GM12878 (cell line): ENCODE results near the gene RFX1. TPM values are rescaled to one million over a fixed set of nuclear protein-coding genes. Genes with fewer than 3 reads are reported as not detected.

Experiments used
- ATAC-seq: fragments of 200-7000 bp; cut with Tn5 transposase; 3 replicates; pipeline ENCODE4 v1.9.1; 2020; ENCODE audit warnings: mild to moderate bottlenecking, moderate library complexity
- BruUV-seq: library from RNA; stranded (reverse); fragments of 400-500 nt; replicated peaks from 2 replicates; lab custom pipeline; 2021; lab: Mats Ljungman, UMichigan
- CTCF ChIA-PET: fragments of 300-600 bp; sonication (Branson Sonifier 250); formaldehyde crosslinking; extraction: SDS; loops from one replicate; lab custom pipeline; 2021; ENCODE audit warnings: inconsistent platforms; lab: Yijun Ruan, JAX
- POLR2A ChIA-PET: fragments of 350-600 bp; formaldehyde crosslinking; extraction: SDS; loops from one replicate; lab custom pipeline; 2021; ENCODE audit warnings: inconsistent platforms; lab: Charles Lee
- RAD21 ChIA-PET: fragments of 300-600 bp; sonication (Branson Sonifier 250); formaldehyde crosslinking; loops from one replicate; lab custom pipeline; 2023; ENCODE audit warnings: antibody characterized with exemption; ENCODE audit not compliant: unreplicated experiment; lab: Charles Lee
- SMC1A ChIA-PET: fragments of 300-600 bp; sonication (Branson Sonifier 250); formaldehyde crosslinking; loops from one replicate; lab custom pipeline; 2023; ENCODE audit not compliant: unreplicated experiment, uncharacterized antibody; lab: Charles Lee
- DNase-seq: peaks from one replicate; pipeline ENCODE4 v3.0.0-alpha.2; 2011; ENCODE audit warnings: low read depth, low spot score
- FAIRE-seq: peaks from 3 replicates; lab custom pipeline; 2011; peaks lifted over from hg19 to GRCh38; lab: Jason Lieb, UNC
- H2AFZ ChIP-seq: 2 replicates; pipeline ENCODE4 v1.6.0; 2011; ENCODE audit warnings: low read depth, low read length, control low read depth; ENCODE audit not compliant: control insufficient read depth
- H3K27ac ChIP-seq: 2 replicates; pipeline ENCODE4 v1.5.1; 2011; ENCODE audit warnings: control low read depth; ENCODE audit not compliant: control insufficient read depth, insufficient read depth
- H3K27me3 ChIP-seq, 2 experiments: replicated peaks in 1 of 2; 2 replicates each; pipeline versions ENCODE4 v1.6.0 to v1.6.1; 2011; ENCODE audit warnings: low read length in 1 of 2; ENCODE audit not compliant: control insufficient read depth in 2 of 2, insufficient read depth in 2 of 2
- H3K36me3 ChIP-seq, 2 experiments: 2 replicates each; pipeline ENCODE4 v1.5.1; 2011; ENCODE audit warnings: low read length in 1 of 2; ENCODE audit not compliant: control insufficient read depth in 2 of 2, insufficient read depth in 2 of 2
- H3K4me1 ChIP-seq: 2 replicates; pipeline ENCODE4 v1.6.1; 2011; ENCODE audit warnings: mild to moderate bottlenecking, low read length, moderate library complexity, mixed read lengths; ENCODE audit not compliant: control insufficient read depth, insufficient read depth
- H3K4me2 ChIP-seq: 2 replicates; pipeline ENCODE4 v1.6.0; 2011; ENCODE audit warnings: control low read depth; ENCODE audit not compliant: control insufficient read depth, insufficient read depth
- H3K4me3 ChIP-seq: fragments of 200-600 bp; sonication (generic); 2 replicates; pipeline ENCODE4 v1.5.1; 2016
- H3K79me2 ChIP-seq: 2 replicates; pipeline ENCODE4 v1.6.0; 2011; ENCODE audit warnings: low read length; ENCODE audit not compliant: control insufficient read depth, insufficient read depth
- H3K9ac ChIP-seq: 2 replicates; pipeline ENCODE4 v1.8.0; 2011; ENCODE audit warnings: low read length, control low read depth, mixed read lengths; ENCODE audit not compliant: control insufficient read depth, insufficient read depth
- H3K9me3 ChIP-seq: replicated peaks from 3 replicates; pipeline ENCODE4 v1.5.1; 2011; ENCODE audit warnings: mild to moderate bottlenecking, low read length; ENCODE audit not compliant: control insufficient read depth, insufficient read depth
- H4K20me1 ChIP-seq: 2 replicates; pipeline ENCODE4 v1.6.0; 2011; ENCODE audit not compliant: control insufficient read depth, insufficient read depth
- MXI1 ChIP-seq: fragments of 150-350 bp; IDR thresholded peaks from 2 replicates; pipeline ENCODE4 v1.6.1; 2011; ENCODE audit warnings: low read depth, mild to moderate bottlenecking, inconsistent platforms, low read length, improper control_type of control experiment
- POLR2A ChIP-seq: IDR thresholded peaks from 2 replicates; pipeline ENCODE4 v1.6.1; 2011; ENCODE audit warnings: low read depth, mild to moderate bottlenecking, low read length
- RBBP5 ChIP-seq: fragments of 200-600 bp; sonication (generic); conservative IDR thresholded peaks from 2 replicates; pipeline ENCODE4 v1.6.1; 2016
- WGBS: methylation state at CpG from one replicate; pipeline ENCODE4 v1.1.6; 2016; ENCODE audit warnings: low lambda C conversion rate; ENCODE audit not compliant: insufficient replicate concordance, insufficient coverage; ENCODE audit errors: missing lambda C conversion rate; 5-methylcytosine and 5-hydroxymethylcytosine counted together
- in situ Hi-C: fragments of 300-500 bp; cut with MboI; formaldehyde crosslinking; loops from 9 replicates; pipeline ENCODE4 v1.14.3; 2018; ENCODE audit warnings: mixed read lengths
- intact Hi-C: fragments of 100-400 bp; cut with micrococcal nuclease; formaldehyde crosslinking; loops from one replicate; pipeline ENCODE4 v1.14.2; 2022; ENCODE audit not compliant: unreplicated experiment
- polyA plus RNA-seq, 11 experiments: library from polyadenylated mRNA; depleted of rRNA in 4 of 11; unstranded in 6 of 11; stranded (reverse) in 5 of 11; fragments of >200 nt; fragmentation: Nextera tagmentation in 4 of 11; fragmentation: Illumina TruSeq in 1 of 11; extraction: Ambion mirVana in 4 of 11; extraction: Trizol in 1 of 11; gene quantifications; 1 replicate in 1 of 11; 2 replicates in 10 of 11; pipeline versions ENCODE4 v1.2.1 to v1.2.3, GENCODE V29; 2011 to 2016; ENCODE audit warnings: inconsistent platforms in 2 of 11, missing spikeins in 2 of 11, low read depth in 1 of 11
- total RNA-seq, 4 experiments: library from RNA; depleted of rRNA in 3 of 4; stranded (reverse); fragments of >200 nt in 3 of 4; fragmentation: Illumina TruSeq in 1 of 4; extraction: Trizol in 1 of 4; gene quantifications; 2 replicates each; pipeline versions ENCODE4 v1.2.1 to v1.2.3, GENCODE V29; 2013 to 2021
- TF ChIP-seq, protein P1 (sequence below): fragments of 450-650 bp; conservative IDR thresholded peaks from 2 replicates; pipeline ENCODE4 v1.6.1; 2017; ENCODE audit warnings: mild to moderate bottlenecking, moderate library complexity

RFX1 gene
- total and polyA plus RNA-seq, 10 of the 15 experiments (the other 5 are each of a cell fraction or from before 2014, with no cell fraction given) = 0.05 to 11.0 (median 1.5) TPM

GRCh38 chr19:13957051-13957450 lies 49.1 kb downstream of the RFX1 start (continued):
- TF ChIP-seq, protein P1, sequence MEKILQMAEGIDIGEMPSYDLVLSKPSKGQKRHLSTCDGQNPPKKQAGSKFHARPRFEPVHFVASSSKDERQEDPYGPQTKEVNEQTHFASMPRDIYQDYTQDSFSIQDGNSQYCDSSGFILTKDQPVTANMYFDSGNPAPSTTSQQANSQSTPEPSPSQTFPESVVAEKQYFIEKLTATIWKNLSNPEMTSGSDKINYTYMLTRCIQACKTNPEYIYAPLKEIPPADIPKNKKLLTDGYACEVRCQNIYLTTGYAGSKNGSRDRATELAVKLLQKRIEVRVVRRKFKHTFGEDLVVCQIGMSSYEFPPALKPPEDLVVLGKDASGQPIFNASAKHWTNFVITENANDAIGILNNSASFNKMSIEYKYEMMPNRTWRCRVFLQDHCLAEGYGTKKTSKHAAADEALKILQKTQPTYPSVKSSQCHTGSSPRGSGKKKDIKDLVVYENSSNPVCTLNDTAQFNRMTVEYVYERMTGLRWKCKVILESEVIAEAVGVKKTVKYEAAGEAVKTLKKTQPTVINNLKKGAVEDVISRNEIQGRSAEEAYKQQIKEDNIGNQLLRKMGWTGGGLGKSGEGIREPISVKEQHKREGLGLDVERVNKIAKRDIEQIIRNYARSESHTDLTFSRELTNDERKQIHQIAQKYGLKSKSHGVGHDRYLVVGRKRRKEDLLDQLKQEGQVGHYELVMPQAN = no peak

- FAIRE-seq (no peak), ATAC-seq (no peak), DNase-seq (no peak)
- ChIA-PET SMC1A (interaction anchor here (1.3 kb wide), 1 partner anchor 102 kb away, joined by 3 read pairs; no protein-coding TSS in a partner anchor), CTCF (interaction anchor here (0.6 kb wide), 1 partner anchor 8 kb away, joined by 3 read pairs; no protein-coding TSS in a partner anchor), POLR2A (interaction anchor here (1.1 to 1.6 kb wide), 2 partner anchors 75 to 103 kb away, joined by 3 read pairs; partner anchors contain the start of gene IL27RA), RAD21 (no interaction called here)
- in situ Hi-C loops (no loop called here), intact Hi-C loops (no loop called here)
- no peak overlapping the region for H3K4me3 ChIP-seq
- no peak overlapping the region for H2AFZ ChIP-seq
- no peaks in the 10 kb centered on the region for H3K27me3 ChIP-seq
- H3K9ac ChIP-seq = no peak overlapping the region
- no peaks in the 10 kb centered on the region for H3K9me3 ChIP-seq
- peaks cover 15% of the 10 kb centered on the region for H3K79me2 ChIP-seq
- 94% methylated on average over 16 of the region's 16 CpGs for WGBS
- peaks cover 0 to 25% of the 10 kb centered on the region in 2 experiments; a peak in 3 of 4 replicates for H3K36me3 ChIP-seq
- no TSS peak for BruUV-seq
- no peak for TF ChIP-seq RBBP5
- peak; percentile 30; the same call in 1 of the 2 replicates for TF ChIP-seq POLR2A
- TF ChIP-seq MXI1 = no peak
- no peak overlapping the region for H3K27ac ChIP-seq
- no peak overlapping the region for H3K4me2 ChIP-seq
- peaks cover 11% of the 10 kb centered on the region for H3K4me1 ChIP-seq
- no peaks in the 10 kb centered on the region for H4K20me1 ChIP-seq
Measured at GRCh38 chr19:13956365-13956744, 49.8 kb downstream of the RFX1 start.
